ENCODE results near the gene BRCA1. TPM values are rescaled to one million over a fixed set of nuclear protein-coding genes. Genes with fewer than 3 reads are reported as not detected.

Gene BRCA1
- total RNA-seq = 10 to 100 TPM in 2 of 9 donors, 1 to 10 TPM in 7; 1.9 to 10.4 (median 5.7) TPM
- 1 to 10 TPM; 1.1 to 3.4 (median 2.3) TPM for polyA plus RNA-seq
- long read RNA-seq, donor 1, full-length matches to known transcripts = 1 of 1 reads
- long read RNA-seq, donor 1, partial matches to known transcripts = 0 of 1 reads
- long read RNA-seq, donor 1, other reads (novel, unspliced or antisense) = 0 of 1 reads
- long read RNA-seq, donor 2 = 0 reads
- long read RNA-seq, donor 3, partial matches to known transcripts = 6 of 19 reads
- long read RNA-seq, donor 3, other reads (novel, unspliced or antisense) = 13 of 19 reads
- long read RNA-seq, donor 4, partial matches to known transcripts = 0 of 1 reads
- long read RNA-seq, donor 4, other reads (novel, unspliced or antisense) = 1 of 1 reads
- long read RNA-seq, donor 5, partial matches to known transcripts = 0 of 7 reads
- long read RNA-seq, donor 5, other reads (novel, unspliced or antisense) = 7 of 7 reads
- long read RNA-seq, donor 6, partial matches to known transcripts = 1 of 3 reads
- long read RNA-seq, donor 6, other reads (novel, unspliced or antisense) = 1 of 3 reads
- long read RNA-seq, donor 7 = 0 reads
- long read RNA-seq, donor 8, partial matches to known transcripts = 78 of 91 reads
- long read RNA-seq, donor 8, other reads (novel, unspliced or antisense) = 13 of 91 reads
- long read RNA-seq, donor 9 = 0 reads
- long read RNA-seq, donor 10 = 0 reads

DNA sequence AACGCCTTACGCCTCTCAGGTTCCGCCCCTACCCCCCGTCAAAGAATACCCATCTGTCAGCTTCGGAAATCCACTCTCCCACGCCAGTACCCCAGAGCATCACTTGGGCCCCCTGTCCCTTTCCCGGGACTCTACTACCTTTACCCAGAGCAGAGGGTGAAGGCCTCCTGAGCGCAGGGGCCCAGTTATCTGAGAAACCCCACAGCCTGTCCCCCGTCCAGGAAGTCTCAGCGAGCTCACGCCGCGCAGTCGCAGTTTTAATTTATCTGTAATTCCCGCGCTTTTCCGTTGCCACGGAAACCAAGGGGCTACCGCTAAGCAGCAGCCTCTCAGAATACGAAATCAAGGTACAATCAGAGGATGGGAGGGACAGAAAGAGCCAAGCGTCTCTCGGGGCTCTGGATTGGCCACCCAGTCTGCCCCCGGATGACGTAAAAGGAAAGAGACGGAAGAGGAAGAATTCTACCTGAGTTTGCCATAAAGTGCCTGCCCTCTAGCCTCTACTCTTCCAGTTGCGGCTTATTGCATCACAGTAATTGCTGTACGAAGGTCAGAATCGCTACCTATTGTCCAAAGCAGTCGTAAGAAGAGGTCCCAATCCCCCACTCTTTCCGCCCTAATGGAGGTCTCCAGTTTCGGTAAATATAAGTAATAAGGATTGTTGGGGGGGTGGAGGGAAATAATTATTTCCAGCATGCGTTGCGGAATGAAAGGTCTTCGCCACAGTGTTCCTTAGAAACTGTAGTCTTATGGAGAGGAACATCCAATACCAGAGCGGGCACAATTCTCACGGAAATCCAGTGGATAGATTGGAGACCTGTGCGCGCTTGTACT is at the start of gene BRCA1:
Gene BRCA1, minus strand, starts transcription at position 232 of the 834 bp plus-strand sequence. CDS start 1,268 bp downstream, outside the sequence.
- peak; percentile 92 to 98 (median 96) for DNase-seq
- H3K4me3 ChIP-seq = peak within 1 kb of the TSS; percentile 5 to 81 (median 42)
- H3K9me3 ChIP-seq (replicated peaks in 1 of 3) = no peaks in the 10 kb centered on the region
- TF ChIP-seq POLR2A (IDR thresholded peaks at IDR 0.05) = peak in 1 of 2 donors; percentile 54
- TF ChIP-seq, protein P1, sequence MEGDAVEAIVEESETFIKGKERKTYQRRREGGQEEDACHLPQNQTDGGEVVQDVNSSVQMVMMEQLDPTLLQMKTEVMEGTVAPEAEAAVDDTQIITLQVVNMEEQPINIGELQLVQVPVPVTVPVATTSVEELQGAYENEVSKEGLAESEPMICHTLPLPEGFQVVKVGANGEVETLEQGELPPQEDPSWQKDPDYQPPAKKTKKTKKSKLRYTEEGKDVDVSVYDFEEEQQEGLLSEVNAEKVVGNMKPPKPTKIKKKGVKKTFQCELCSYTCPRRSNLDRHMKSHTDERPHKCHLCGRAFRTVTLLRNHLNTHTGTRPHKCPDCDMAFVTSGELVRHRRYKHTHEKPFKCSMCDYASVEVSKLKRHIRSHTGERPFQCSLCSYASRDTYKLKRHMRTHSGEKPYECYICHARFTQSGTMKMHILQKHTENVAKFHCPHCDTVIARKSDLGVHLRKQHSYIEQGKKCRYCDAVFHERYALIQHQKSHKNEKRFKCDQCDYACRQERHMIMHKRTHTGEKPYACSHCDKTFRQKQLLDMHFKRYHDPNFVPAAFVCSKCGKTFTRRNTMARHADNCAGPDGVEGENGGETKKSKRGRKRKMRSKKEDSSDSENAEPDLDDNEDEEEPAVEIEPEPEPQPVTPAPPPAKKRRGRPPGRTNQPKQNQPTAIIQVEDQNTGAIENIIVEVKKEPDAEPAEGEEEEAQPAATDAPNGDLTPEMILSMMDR (IDR thresholded peaks at IDR 0.05) = no peak
- intact Hi-C loops (cut with DNase I) = no loop called here
- peaks cover 15 to 17% of the 10 kb centered on the region in 2 donors for H3K4me1 ChIP-seq (replicated peaks in 1 of 2)
- WGBS, 4 donors = 1 to 3% (median 2%) methylated on average over 31 to 38 of the region's 38 CpGs
- H3K27me3 ChIP-seq = no peaks in the 10 kb centered on the region
- no peaks in the 10 kb centered on the region for H3K36me3 ChIP-seq (replicated peaks in 1 of 2)
- H3K27ac ChIP-seq = peak within 1 kb of the TSS in 4 of 5 donors; percentile 67 to 89 (median 73)

DNA sequence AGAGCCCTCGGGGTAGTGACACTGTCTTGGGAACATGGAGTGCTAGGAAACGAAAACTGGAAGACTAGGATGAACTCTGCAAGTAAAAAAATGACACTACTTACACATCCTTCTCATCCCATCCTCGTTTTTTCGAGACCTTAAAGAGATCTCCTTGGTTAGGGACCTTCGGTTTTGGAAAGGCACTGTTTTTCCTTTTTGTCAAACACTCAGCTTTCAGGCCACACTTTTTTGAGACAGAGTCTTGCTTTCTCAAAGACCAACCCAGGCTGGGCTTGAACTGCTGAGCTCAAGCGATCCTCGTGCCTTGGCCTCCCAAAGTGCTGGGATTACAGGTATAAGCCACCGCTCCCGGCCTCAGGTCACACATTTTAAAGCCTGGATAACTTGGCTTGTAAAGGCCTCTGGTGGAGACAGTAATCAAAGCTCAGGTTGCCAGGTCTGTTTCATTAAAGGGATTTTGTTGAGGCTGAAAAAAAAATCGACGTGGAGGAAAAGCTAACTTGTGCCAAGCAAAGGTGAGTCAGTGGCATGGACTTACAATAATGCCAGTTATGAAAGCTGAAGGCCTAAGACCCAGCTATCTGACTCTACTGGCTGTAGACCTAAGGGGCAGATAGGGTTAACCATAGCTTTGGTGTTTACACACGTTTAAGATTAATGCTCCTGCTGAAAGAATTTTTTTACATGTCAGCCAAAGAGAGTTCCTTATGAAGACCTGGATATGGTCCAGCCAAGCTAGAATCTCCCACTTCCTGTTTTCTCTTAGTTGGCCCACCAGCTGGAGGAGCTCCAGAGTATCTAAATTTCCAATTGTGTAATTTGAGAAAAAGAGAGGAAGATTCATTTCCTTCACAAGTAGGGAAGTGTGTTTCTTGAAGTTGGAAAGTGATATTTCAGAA is 46.7 kb upstream of the BRCA1 start:
- 6 to 9% (median 8%) methylated on average over 12 of the region's 12 CpGs for WGBS, 4 donors
- intact Hi-C loops (cut with DNase I) = loop anchor here in 1 of 2 donors (5.0 kb wide), 1 partner anchor 150 kb away; the partner anchor contains the start of gene VAT1
- peak in 1 of 2 donors; percentile 21 for TF ChIP-seq POLR2A (IDR thresholded peaks at IDR 0.05)
- TF ChIP-seq, protein P1 (IDR thresholded peaks at IDR 0.05) = peak in 2 of 6 experiments; percentile 7 to 18
- Histone ChIP-seq H3K27ac (peak overlapping the region; percentile 78 to 98 (median 97)), H3K9me3 (replicated peaks in 1 of 3) (no peaks in the 10 kb centered on the region), H3K4me1 (replicated peaks in 1 of 2) (peaks cover 25 to 60% of the 10 kb centered on the region in 2 donors), H3K36me3 (replicated peaks in 1 of 2) (peaks cover 0 to 12% of the 10 kb centered on the region in 2 donors), H3K4me3 (peak overlapping the region; percentile 50 to 82 (median 59)), H3K27me3 (no peaks in the 10 kb centered on the region)
- peak; percentile 33 to 74 (median 62) for DNase-seq

DNA sequence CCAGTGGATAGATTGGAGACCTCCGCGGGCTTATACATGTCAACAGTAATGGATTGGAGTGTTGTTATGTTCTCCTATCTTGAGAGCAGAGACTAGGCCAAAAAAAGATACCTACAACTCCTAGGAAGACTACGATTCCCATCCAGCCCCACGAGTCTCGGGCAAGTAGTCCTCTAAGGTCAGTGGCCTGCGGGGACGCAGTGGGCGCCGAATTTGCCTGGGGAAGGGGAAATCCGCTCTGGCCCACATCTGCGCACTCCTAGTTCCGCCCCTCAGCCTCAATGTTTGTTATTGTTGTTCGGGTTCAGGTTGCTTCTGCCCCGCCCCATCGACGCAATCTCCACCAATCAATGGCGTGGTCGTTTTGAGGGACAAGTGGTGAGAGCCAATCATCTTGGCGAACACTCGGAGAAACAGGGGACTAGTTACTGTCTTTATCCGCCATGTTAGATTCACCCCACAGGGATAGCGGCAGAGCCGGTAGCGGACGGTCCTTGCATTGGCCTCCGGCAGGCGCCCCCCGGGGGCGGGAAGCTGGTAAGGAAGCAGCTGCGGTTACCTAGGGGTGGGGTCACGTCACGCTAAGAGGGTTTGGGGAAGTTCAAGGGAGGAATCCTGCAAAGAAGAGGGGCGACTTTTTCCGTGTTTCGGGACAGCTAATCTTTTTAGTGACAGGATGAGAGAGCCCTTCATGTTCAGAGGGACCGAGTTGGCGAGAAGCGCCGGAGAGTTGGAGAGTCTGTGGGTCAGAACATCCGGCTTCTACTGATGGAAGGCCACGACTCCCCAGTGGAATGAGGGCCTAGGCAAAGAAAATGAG is 45.8 kb upstream of the BRCA1 start, which contains the start of gene NBR1:
Gene NBR1, plus strand, starts transcription at position 449 of the 820 bp plus-strand sequence. CDS start 4,586 bp downstream, outside the sequence.
- no peaks in the 10 kb centered on the region for H3K27me3 ChIP-seq
- intact Hi-C loops (cut with DNase I) = loop anchor here in 1 of 2 donors (5.0 kb wide), 1 partner anchor 149 kb away; the partner anchor contains the start of gene VAT1
- peaks cover 25 to 52% of the 10 kb centered on the region in 2 donors for H3K4me1 ChIP-seq (replicated peaks in 1 of 2)
- peak within 1 kb of the TSS; percentile 51 to 82 (median 73) for H3K4me3 ChIP-seq
- peaks cover 0 to 3% of the 10 kb centered on the region in 2 donors for H3K36me3 ChIP-seq (replicated peaks in 1 of 2)
- TF ChIP-seq, protein P1 (IDR thresholded peaks at IDR 0.05) = no peak
- TF ChIP-seq POLR2A (IDR thresholded peaks at IDR 0.05) = peak; percentile 63 to 94
- peak within 1 kb of the TSS; percentile 78 to 98 (median 97) for H3K27ac ChIP-seq
- WGBS, 4 donors = 0% methylated on average over 32 to 41 of the region's 41 CpGs
- DNase-seq = peak; percentile 95 to 99 (median 97)
- H3K9me3 ChIP-seq (replicated peaks in 1 of 3) = no peaks in the 10 kb centered on the region

Data from adrenal gland (tissue), 19 donors.